Neuronal stem cell (in vitro differentiated cells): ENCODE results near the gene CAMK1D.

ENCODE experiments used
- DNase-seq: peaks from one replicate; pipeline ENCODE4 v3.0.0-alpha.2; 2013; ENCODE audit warnings: low spot score
- H2AFZ ChIP-seq: one replicate; pipeline ENCODE4 v1.6.1; 2013; ENCODE audit warnings: mild to moderate bottlenecking, low read length, inconsistent platforms
- H2AK5ac ChIP-seq: 2 replicates; pipeline ENCODE4 v1.6.1; 2013; ENCODE audit warnings: low read depth, mild to moderate bottlenecking, inconsistent platforms, low read length, moderate library complexity, mixed read lengths
- H2BK120ac ChIP-seq: 2 replicates; pipeline ENCODE4 v1.6.1; 2013; ENCODE audit warnings: low read depth, mild to moderate bottlenecking, inconsistent platforms, low read length, moderate library complexity, mixed read lengths
- H2BK12ac ChIP-seq: one replicate; pipeline ENCODE4 v1.6.1; 2013; ENCODE audit warnings: low read length, inconsistent platforms
- H2BK15ac ChIP-seq: 2 replicates; pipeline ENCODE4 v1.6.1; 2013; ENCODE audit warnings: mild to moderate bottlenecking, low read length, inconsistent platforms, mixed read lengths
- H2BK5ac ChIP-seq: one replicate; pipeline ENCODE4 v1.6.1; 2013; ENCODE audit warnings: inconsistent platforms, mild to moderate bottlenecking, low read length, moderate library complexity
- H3K14ac ChIP-seq: one replicate; pipeline ENCODE4 v1.6.1; 2013; ENCODE audit warnings: low read length, inconsistent platforms
- H3K18ac ChIP-seq: 2 replicates; pipeline ENCODE4 v1.6.1; 2013; ENCODE audit warnings: low read length, inconsistent platforms
- H3K23ac ChIP-seq: 2 replicates; pipeline ENCODE4 v1.6.1; 2013; ENCODE audit warnings: low read depth, mild to moderate bottlenecking, mixed read lengths, low read length, inconsistent platforms; ENCODE audit not compliant: poor library complexity
- H3K27ac ChIP-seq: replicated peaks from 3 replicates; pipeline ENCODE4 v1.5.1; 2013; ENCODE audit warnings: low read length, inconsistent platforms
- H3K27me3 ChIP-seq, 3 experiments: 2 replicates each; pipeline ENCODE4 v1.6.1; 2013; ENCODE audit warnings: low read length in 3 of 3, mild to moderate bottlenecking in 2 of 3, inconsistent platforms in 1 of 3, low read depth in 1 of 3, mixed read lengths in 1 of 3, moderate library complexity in 1 of 3; ENCODE audit not compliant: control insufficient read depth in 3 of 3, insufficient read depth in 3 of 3
- H3K36me3 ChIP-seq, 2 donors: replicated peaks in 1 of 2; 2 replicates each; pipeline ENCODE4 v1.6.1; 2013; ENCODE audit warnings: low read length in 2 of 2; ENCODE audit not compliant: control insufficient read depth in 2 of 2, insufficient read depth in 2 of 2
- H3K4ac ChIP-seq: 2 replicates; pipeline ENCODE4 v1.6.1; 2013; ENCODE audit warnings: inconsistent platforms, mild to moderate bottlenecking, low read length, moderate library complexity
- H3K4me1 ChIP-seq, 2 donors: 1 replicate in 1 of 2; 2 replicates in 1 of 2; pipeline ENCODE4 v1.6.1; 2013; ENCODE audit warnings: low read length in 2 of 2, low read depth in 1 of 2; ENCODE audit not compliant: control insufficient read depth in 2 of 2, insufficient read depth in 1 of 2
- H3K4me2 ChIP-seq: one replicate; pipeline ENCODE4 v1.6.1; 2013; ENCODE audit warnings: mild to moderate bottlenecking, low read length, inconsistent platforms; ENCODE audit not compliant: insufficient read depth, poor library complexity, severe bottlenecking
- H3K4me3 ChIP-seq, 2 donors: 2 replicates each; pipeline ENCODE4 v1.5.1; 2013; ENCODE audit warnings: low read length in 2 of 2, mild to moderate bottlenecking in 2 of 2, inconsistent platforms in 1 of 2, moderate library complexity in 1 of 2
- H3K79me1 ChIP-seq: one replicate; pipeline ENCODE4 v1.6.1; 2013; ENCODE audit warnings: low read depth, mild to moderate bottlenecking, inconsistent platforms, low read length, moderate library complexity
- H3K9ac ChIP-seq: one replicate; pipeline ENCODE4 v1.6.1; 2013; ENCODE audit warnings: mild to moderate bottlenecking, low read depth, low read length, inconsistent platforms; ENCODE audit not compliant: poor library complexity
- H3K9me3 ChIP-seq, 2 donors: replicated peaks in 1 of 2; 2 replicates each; pipeline versions ENCODE3 to v1.6.1; 2013; ENCODE audit warnings: low read length in 2 of 2, mild to moderate bottlenecking in 2 of 2, inconsistent platforms in 1 of 2, low read depth in 1 of 2, mixed read lengths in 1 of 2, moderate library complexity in 1 of 2; ENCODE audit not compliant: control insufficient read depth in 2 of 2, insufficient read depth in 1 of 2
- H4K8ac ChIP-seq: one replicate; pipeline ENCODE4 v1.6.1; 2013; ENCODE audit warnings: low read depth, mild to moderate bottlenecking, inconsistent platforms, low read length, moderate library complexity
- H4K91ac ChIP-seq: one replicate; pipeline ENCODE4 v1.6.1; 2013; ENCODE audit warnings: low read length, low read depth, mild to moderate bottlenecking, inconsistent platforms; ENCODE audit not compliant: poor library complexity
- WGBS, 2 donors: extraction: QIAGEN DNeasy Blood & Tissue Kit; methylation state at CpG; one replicate each; pipeline ENCODE4 v1.1.7; 2013; ENCODE audit warnings: missing lambda C conversion rate in 2 of 2, mixed read lengths in 1 of 2; ENCODE audit not compliant: insufficient read length in 2 of 2, insufficient replicate concordance in 1 of 2; ENCODE audit errors: extremely low coverage in 2 of 2; 5-methylcytosine and 5-hydroxymethylcytosine counted together

CAMK1D gene

DNA sequence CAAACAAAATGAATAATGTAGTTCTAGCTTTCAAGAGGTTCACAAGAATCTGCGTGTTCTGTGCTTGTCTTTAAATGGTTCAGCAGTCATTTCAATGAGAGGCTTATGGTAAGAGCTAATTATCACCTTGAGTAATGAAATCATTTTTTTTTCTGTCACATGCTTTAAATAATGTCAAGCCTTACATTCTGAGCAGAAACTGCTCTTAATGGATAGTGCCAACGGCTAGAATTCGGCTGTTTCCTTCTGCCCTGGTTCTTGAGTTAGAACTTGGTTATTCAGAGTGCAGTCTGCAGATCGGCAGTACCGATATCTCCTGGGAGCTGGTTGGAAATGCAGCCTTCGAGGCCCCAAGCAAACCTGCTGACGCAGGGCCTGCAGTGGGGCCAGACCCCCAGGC, 316.2 kb downstream of the CAMK1D start:
- Histone ChIP-seq H3K36me3 (no peaks in the 10 kb centered on the region), H2BK12ac (no peak overlapping the region), H2BK15ac (no peak overlapping the region), H2AK5ac (no peak overlapping the region), H3K79me1 (no peaks in the 10 kb centered on the region), H3K23ac (no peak overlapping the region), H2BK120ac (no peak overlapping the region), H3K27me3 (no peaks in the 10 kb centered on the region), H3K4me3 (no peak overlapping the region), H2BK5ac (no peak overlapping the region), H3K9ac (no peak overlapping the region), H3K27ac (no peak overlapping the region), H3K4me1 (no peaks in the 10 kb centered on the region), H3K4ac (no peak overlapping the region), H4K91ac (no peak overlapping the region), H3K18ac (no peak overlapping the region), H2AFZ (no peak overlapping the region), H3K14ac (no peak overlapping the region), H3K9me3 (peaks cover 0 to 3% of the 10 kb centered on the region in 2 donors), H4K8ac (no peak overlapping the region), H3K4me2 (no peak overlapping the region)
- no CpG with 5 or more reads among the region's 7 CpGs for WGBS, 2 donors
- no peak for DNase-seq

DNA sequence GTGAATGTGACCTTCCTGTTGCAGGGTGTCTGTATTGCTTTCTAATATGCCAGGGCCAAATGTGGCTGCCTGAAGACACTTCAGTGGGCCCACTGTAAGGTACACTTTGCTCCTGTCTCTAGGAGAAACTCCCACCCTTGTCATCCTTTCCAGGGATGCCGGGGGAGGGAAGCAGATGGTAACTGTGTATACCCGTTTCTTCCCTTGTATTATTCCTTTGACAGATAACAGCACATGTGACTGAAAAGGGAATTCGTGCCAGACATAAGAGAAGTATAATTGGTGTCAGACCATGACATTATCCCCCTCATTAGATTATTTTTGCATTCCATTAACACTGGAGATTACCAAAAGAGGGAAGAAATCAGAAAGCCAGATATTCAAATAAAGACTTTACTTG, 317.7 kb downstream of the CAMK1D start:
- no peak overlapping the region for H3K9ac ChIP-seq
- no CpG with 5 or more reads among the region's 3 CpGs for WGBS, 2 donors
- H2AK5ac ChIP-seq: no peak overlapping the region
- no peaks in the 10 kb centered on the region for H3K27me3 ChIP-seq
- H3K18ac ChIP-seq: no peak overlapping the region
- H3K4ac ChIP-seq: no peak overlapping the region
- DNase-seq: no peak
- H4K91ac ChIP-seq: no peak overlapping the region
- H3K9me3 ChIP-seq: peaks cover 0 to 3% of the 10 kb centered on the region in 2 donors
- no peak overlapping the region for H2AFZ ChIP-seq
- no peak overlapping the region for H4K8ac ChIP-seq
- no peaks in the 10 kb centered on the region for H3K4me1 ChIP-seq
- H3K4me3 ChIP-seq: no peak overlapping the region
- H3K27ac ChIP-seq: no peak overlapping the region
- no peak overlapping the region for H3K4me2 ChIP-seq
- no peak overlapping the region for H3K14ac ChIP-seq
- no peak overlapping the region for H2BK12ac ChIP-seq
- H2BK5ac ChIP-seq: no peak overlapping the region
- H3K36me3 ChIP-seq: no peaks in the 10 kb centered on the region
- no peak overlapping the region for H2BK120ac ChIP-seq
- H2BK15ac ChIP-seq: no peak overlapping the region
- H3K79me1 ChIP-seq: no peaks in the 10 kb centered on the region
- no peak overlapping the region for H3K23ac ChIP-seq

DNA sequence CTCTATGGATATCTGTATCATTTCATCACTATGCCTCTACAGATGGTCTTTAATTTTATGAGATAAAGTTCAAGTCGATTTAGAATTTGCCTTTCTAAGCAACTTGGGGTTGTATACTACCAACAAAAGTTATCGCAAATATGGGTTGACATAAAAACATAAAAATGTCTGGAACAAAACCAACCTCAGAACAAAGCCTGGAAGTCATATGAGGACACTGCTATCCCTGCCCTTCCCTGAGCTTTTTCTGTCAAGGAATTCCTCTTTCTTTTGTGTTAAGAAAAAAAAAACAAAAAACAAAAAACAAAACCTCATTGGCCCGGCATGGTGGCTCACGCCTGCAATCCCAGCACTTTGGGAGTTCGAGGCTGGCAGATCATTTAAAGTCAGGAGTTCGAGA, 319.3 kb downstream of the CAMK1D start:
- no peaks in the 10 kb centered on the region for H3K27me3 ChIP-seq
- no peak overlapping the region for H4K91ac ChIP-seq
- H4K8ac ChIP-seq: no peak overlapping the region
- no peaks in the 10 kb centered on the region for H3K4me1 ChIP-seq
- no peak overlapping the region for H2BK5ac ChIP-seq
- no peak overlapping the region for H2BK12ac ChIP-seq
- H3K27ac ChIP-seq: no peak overlapping the region
- H3K14ac ChIP-seq: no peak overlapping the region
- no peak overlapping the region for H2BK120ac ChIP-seq
- no peak overlapping the region for H3K23ac ChIP-seq
- H3K9ac ChIP-seq: no peak overlapping the region
- H2AK5ac ChIP-seq: no peak overlapping the region
- no peak overlapping the region for H2BK15ac ChIP-seq
- DNase-seq: no peak
- H3K4me3 ChIP-seq: no peak overlapping the region
- H2AFZ ChIP-seq: no peak overlapping the region
- no peak overlapping the region for H3K18ac ChIP-seq
- H3K36me3 ChIP-seq: no peaks in the 10 kb centered on the region
- WGBS, 2 donors: no CpG with 5 or more reads among the region's 6 CpGs
- no peak overlapping the region for H3K4ac ChIP-seq
- peaks cover 0 to 3% of the 10 kb centered on the region in 2 donors for H3K9me3 ChIP-seq
- H3K79me1 ChIP-seq: no peaks in the 10 kb centered on the region
- no peak overlapping the region for H3K4me2 ChIP-seq

DNA sequence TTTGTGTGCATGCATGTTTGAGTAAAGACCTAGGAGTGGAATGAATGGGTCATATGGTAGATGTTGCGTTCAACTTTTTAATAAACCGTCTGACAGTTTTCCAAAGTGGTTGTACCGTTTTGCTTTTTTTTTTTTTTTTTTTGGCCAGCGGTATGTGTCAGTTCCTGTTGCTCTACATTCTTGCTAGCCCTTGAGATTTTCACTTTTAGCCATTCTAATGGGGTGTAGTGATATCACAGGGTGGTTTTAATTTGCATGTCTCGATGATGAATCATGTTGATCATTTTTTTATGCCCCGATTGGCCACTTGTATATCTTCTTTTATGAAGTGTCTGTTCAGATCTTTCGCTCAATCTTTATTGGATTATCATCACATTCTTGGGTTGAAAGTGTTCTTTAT, 320.7 kb downstream of the CAMK1D start:
- peaks cover 0 to 3% of the 10 kb centered on the region in 2 donors for H3K9me3 ChIP-seq
- no peak overlapping the region for H3K18ac ChIP-seq
- no peak for DNase-seq
- no peak overlapping the region for H2BK5ac ChIP-seq
- no peak overlapping the region for H4K91ac ChIP-seq
- no CpG with 5 or more reads among the region's 7 CpGs for WGBS, 2 donors
- no peak overlapping the region for H3K27ac ChIP-seq
- no peak overlapping the region for H3K23ac ChIP-seq
- H3K9ac ChIP-seq: no peak overlapping the region
- no peaks in the 10 kb centered on the region for H3K4me1 ChIP-seq
- H3K4me2 ChIP-seq: no peak overlapping the region
- H2BK12ac ChIP-seq: no peak overlapping the region
- no peak overlapping the region for H2AK5ac ChIP-seq
- H3K4me3 ChIP-seq: no peak overlapping the region
- no peak overlapping the region for H2BK15ac ChIP-seq
- H3K79me1 ChIP-seq: no peaks in the 10 kb centered on the region
- H4K8ac ChIP-seq: no peak overlapping the region
- H3K36me3 ChIP-seq: no peaks in the 10 kb centered on the region
- H2BK120ac ChIP-seq: no peak overlapping the region
- no peak overlapping the region for H3K14ac ChIP-seq
- H3K27me3 ChIP-seq: no peaks in the 10 kb centered on the region
- no peak overlapping the region for H2AFZ ChIP-seq
- H3K4ac ChIP-seq: no peak overlapping the region
